Pancreas (tissue), 10 donors: ENCODE measurements around the gene POM121. TPM values are rescaled to one million over a fixed set of nuclear protein-coding genes. Genes with fewer than 3 reads are reported as not detected.
"Not testable (repeated sequence)": the region's sequence is repeated elsewhere in the genome, so short reads cannot be mapped to it uniquely, and the experiment has no call there.

ENCODE experiments used
- ATAC-seq, 4 donors: fragments of 200-7000 bp; cut with Tn5 transposase; one replicate each; pipeline versions ENCODE4 v1.8.0 to v1.9.1; 2020; ENCODE audit warnings: mild to moderate bottlenecking in 4 of 4, moderate library complexity in 4 of 4
- DNase-seq, 6 donors: peaks; one replicate each; pipeline ENCODE4 v3.0.0-alpha.2; 2020
- FAIRE-seq: peaks from 2 replicates; lab custom pipeline; 2012; peaks lifted over from hg19 to GRCh38; lab: Jason Lieb, UNC
- H3K27ac ChIP-seq, 4 donors: fragments of 200-600 bp; sonication (generic); 1 replicate in 3 of 4; 2 replicates in 1 of 4; pipeline versions ENCODE4 v1.5.0 to v1.8.0; 2020
- H3K27me3 ChIP-seq, 4 donors: fragments of 200-600 bp; one replicate each; pipeline ENCODE4 v1.8.0; 2021
- H3K36me3 ChIP-seq, 3 donors: fragments of 200-600 bp; sonication (generic) in 1 of 3; one replicate each; pipeline versions ENCODE4 v1.5.0 to v1.8.0; 2020 to 2021
- H3K4me1 ChIP-seq, 3 donors: fragments of 200-600 bp; one replicate each; pipeline ENCODE4 v1.8.0; 2021
- H3K4me3 ChIP-seq, 4 donors: fragments of 200-600 bp; sonication (generic) in 2 of 4; one replicate each; pipeline versions ENCODE4 v1.5.0 to v1.8.0; 2020 to 2021
- H3K9me3 ChIP-seq, 4 donors: fragments of 200-600 bp; one replicate each; pipeline ENCODE4 v1.8.0; 2021
- WGBS, 2 donors: extraction: QIAGEN DNeasy Blood & Tissue Kit; methylation state at CpG; one replicate each; pipeline ENCODE4 v1.1.7; 2013; 5-methylcytosine and 5-hydroxymethylcytosine counted together
- intact Hi-C, 3 donors: fragments of 100-400 bp; cut with DNase I; formaldehyde crosslinking; loops; one replicate each; pipeline versions ENCODE4 v1.11.1 to v1.14.2; 2022
- polyA plus RNA-seq, 2 donors: library from polyadenylated mRNA; stranded (reverse); fragments of 200-250 nt; gene quantifications; one replicate each; pipeline ENCODE4 v1.2.3, GENCODE V29; 2013
- total RNA-seq, 6 donors: library from RNA; stranded (reverse); fragmentation: NEBNext Ultra II Directional in 4 of 6; extraction: Animal tissue kit (Norgen Biotek cat#: 25700) in 4 of 6; gene quantifications; one replicate each; pipeline versions ENCODE4 v1.2.1 to v1.2.4, GENCODE V29; 2021 to 2023
- donor health status: healthy with polysubstance abuse.
- donor health status: DM: no; HTN: no; CAD: no; lungs with moderate emphysema.
- donor health status: DM: no; HTN: no; CAD: no.
- donor health status: control.
- donor health status: control.
- donor health status: Bipolar disorder and iron deficiency.
- donor health status: DM: yes; HTN: yes; CAD: no.
- donor health status: DM: no; HTN: no; CAD: no.
- donor health status: DM: no; HTN: no; CAD: no.
- donor health status: DM: yes; HTN: yes; CAD: no.

POM121 gene
- total and polyA plus RNA-seq, 8 donors = 11.9 to 19.0 (median 16.2) TPM

DNA sequence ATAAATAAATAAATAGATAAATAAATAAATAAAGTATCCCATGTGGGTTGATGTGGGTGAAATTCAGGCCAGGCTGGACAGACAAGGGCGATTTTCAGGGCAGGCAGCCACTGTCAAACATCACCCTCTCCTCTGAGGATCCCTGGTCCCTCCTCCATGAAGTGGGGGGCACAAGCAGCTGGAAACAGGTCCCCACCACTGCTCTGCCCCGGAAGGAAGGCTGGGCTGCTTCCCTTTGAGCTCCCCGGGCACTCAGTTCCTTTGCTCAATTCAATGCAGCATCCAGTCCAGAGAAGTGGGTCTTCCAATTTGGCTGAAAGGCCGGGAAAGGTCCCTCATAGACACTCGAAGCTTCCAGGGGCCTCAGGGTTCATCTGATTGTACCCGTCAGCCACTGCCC lies 55.5 kb downstream of the POM121 start:
- H3K9me3 ChIP-seq, H3K27me3 ChIP-seq, H3K4me1 ChIP-seq, H3K27ac ChIP-seq, ATAC-seq, H3K4me3 ChIP-seq, FAIRE-seq, intact Hi-C loops, H3K36me3 ChIP-seq: not testable (repeated sequence)
- peak in 1 of 6 donors; percentile 6 for DNase-seq
- WGBS, 2 donors = 84 to 88% methylated on average over 2 of the region's 6 CpGs

DNA sequence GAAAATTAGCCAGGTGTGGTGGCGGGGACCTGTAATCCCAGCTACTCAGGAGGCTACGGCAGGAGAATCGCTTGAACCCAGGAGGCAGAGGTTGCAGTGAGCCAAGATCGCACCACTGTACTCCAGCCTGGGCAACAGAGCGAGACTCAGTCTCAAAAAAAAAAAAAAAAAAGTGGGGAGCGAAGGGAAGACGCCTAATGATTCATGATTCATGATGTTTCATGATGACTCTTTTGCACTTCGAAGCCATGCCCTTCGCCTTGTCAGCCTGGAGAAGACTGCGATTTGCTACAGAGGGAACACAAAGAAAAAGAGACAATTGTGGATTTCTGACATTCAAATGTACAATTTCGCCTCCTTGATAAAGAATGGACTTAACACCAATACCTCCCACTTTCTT lies 57.2 kb downstream of the POM121 start:
- DNase-seq, H3K27ac ChIP-seq, H3K9me3 ChIP-seq, H3K27me3 ChIP-seq, intact Hi-C loops, ATAC-seq, H3K36me3 ChIP-seq, H3K4me3 ChIP-seq, FAIRE-seq, H3K4me1 ChIP-seq: not testable (repeated sequence)
- 100% methylated on average over 1 to 3 of the region's 11 CpGs for WGBS, 2 donors

DNA sequence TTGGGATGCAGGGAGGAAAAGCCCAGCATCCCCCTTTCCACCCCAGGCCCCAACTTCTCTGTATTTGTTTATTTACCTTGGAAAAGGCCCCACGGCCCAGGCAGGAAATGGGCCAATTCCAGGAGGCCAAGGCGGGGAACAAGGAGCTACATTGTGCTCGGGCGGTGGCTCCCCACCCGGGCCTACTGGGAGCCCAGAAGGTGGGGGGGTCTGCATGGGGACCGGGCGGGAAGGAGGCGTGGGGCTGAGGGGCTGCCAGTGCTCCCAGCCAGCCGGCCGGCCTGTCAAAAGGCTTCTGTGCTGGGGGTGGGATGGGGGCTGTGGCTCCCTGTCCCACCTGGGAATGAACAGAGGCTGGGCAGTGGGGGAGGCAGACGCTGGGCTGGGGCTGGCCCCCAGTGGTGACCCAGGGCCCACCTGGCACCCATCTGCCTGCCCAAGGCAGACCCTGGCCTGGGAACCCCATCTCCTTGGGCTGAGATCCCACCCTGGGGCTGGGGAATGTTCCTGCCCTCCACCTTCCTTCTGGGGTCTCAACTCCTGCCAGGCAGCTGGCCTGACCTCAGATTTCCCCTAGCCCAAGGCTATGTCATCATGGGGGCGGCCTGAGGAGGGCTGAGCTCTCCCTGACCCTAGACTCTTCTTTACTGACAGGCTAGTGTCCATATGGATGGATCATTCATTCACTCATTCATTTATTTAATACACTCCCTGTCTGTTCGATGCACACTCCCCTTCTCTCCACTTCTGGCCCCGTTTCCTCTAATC lies 65.4 kb downstream of the POM121 start:
- H3K36me3 ChIP-seq, H3K4me3 ChIP-seq, FAIRE-seq, H3K27ac ChIP-seq, H3K9me3 ChIP-seq, H3K4me1 ChIP-seq, H3K27me3 ChIP-seq, intact Hi-C loops: not testable (repeated sequence)
- WGBS, 2 donors = 27 to 53% methylated on average over 6 to 10 of the region's 14 CpGs
- peak in 5 of 6 donors; percentile 34 to 63 (median 54) for DNase-seq
- peak; percentile 84 to 90 (median 86) for ATAC-seq

DNA sequence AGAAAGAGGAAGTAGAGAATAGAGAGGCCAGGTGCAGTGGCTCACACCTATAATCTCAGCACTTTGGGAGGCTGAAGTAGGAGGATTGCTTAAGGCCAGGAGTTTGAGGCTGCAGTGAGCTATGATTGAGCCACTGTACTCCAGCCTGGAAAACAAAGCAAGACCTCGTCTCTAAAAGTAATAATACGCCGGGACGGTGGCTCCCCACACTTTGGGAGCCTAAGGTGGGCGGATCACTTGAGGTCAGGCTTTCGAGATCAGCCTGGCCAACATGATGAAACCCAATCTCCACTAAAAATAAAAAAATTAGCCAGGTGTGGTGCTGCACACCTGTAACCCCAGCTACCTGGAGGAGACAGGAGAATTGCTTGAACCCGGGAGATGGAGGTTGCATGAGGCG lies 70.6 kb downstream of the POM121 start:
- FAIRE-seq, intact Hi-C loops, H3K36me3 ChIP-seq, ATAC-seq, H3K9me3 ChIP-seq, H3K4me1 ChIP-seq, DNase-seq, H3K27me3 ChIP-seq, H3K4me3 ChIP-seq, H3K27ac ChIP-seq: not testable (repeated sequence)
- WGBS, 2 donors = 97 to 99% methylated on average over 8 of the region's 8 CpGs

DNA sequence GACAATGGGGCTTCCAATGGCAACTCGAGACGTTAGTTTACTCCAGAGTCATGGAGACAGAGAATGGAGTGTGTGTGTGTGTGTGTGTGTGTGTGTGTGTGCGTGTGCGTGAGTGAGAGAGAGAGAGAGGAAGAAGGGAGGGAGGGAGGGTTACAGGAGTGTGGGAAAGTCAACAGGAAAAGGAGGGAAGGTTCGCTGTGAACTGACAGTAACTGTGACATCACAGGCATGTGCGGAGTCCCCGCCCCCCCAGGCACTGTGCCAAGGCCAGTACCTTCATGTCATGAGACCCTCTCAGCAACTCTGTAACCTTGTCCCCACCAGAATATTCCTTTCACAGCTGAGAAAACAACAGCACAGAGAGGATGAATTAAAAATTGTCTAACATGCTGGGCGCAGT lies 72.6 kb downstream of the POM121 start:
- H3K4me1 ChIP-seq, DNase-seq, H3K36me3 ChIP-seq, H3K9me3 ChIP-seq, H3K4me3 ChIP-seq, FAIRE-seq, intact Hi-C loops, H3K27me3 ChIP-seq, H3K27ac ChIP-seq: not testable (repeated sequence)
- peak in 1 of 4 donors; percentile 31 for ATAC-seq
- WGBS, 2 donors = 82 to 94% methylated on average over 2 to 4 of the region's 8 CpGs

DNA sequence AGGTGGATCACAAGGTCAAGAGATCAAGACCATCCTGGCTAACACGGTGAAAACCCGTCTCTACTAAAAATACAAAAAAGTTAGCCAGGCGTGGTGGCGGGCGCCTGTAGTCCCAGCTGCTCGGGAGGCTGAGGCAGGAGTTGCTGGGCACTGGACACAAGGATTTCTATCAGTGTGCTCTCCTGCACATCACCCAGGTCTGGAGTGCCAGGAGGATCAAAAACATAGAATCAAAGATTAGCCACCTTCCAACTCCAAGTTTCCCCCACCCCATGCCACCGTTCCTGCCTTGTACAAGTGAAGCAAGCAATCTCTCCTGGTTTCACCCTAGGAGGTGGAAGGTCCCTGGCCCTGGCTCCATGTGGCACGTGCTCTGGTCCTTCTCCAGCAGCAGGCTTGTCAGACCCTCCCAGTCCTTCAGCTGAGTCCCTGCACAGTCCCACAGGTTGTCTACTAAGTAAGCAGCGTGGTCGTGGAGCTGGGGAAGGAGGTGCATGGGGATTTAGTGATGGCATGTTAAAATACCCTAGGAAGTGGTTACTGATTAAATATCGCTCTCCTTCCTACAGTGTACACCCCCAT lies 73.1 kb downstream of the POM121 start:
- FAIRE-seq, H3K27me3 ChIP-seq, ATAC-seq, DNase-seq, H3K27ac ChIP-seq, H3K4me3 ChIP-seq, H3K4me1 ChIP-seq, H3K9me3 ChIP-seq, intact Hi-C loops, H3K36me3 ChIP-seq: not testable (repeated sequence)
- no CpG with 5 or more reads among the region's 11 CpGs for WGBS, 2 donors

Other genes with a start within 250 kb of the POM121 start
- gene TYW1B, start 96.9 kb upstream of the POM121 start, total RNA-seq = 1 to 10 TPM in 5 of 6 donors, under 1 TPM in 1; 0.92 to 5.7 (median 1.8) TPM
- 1 to 10 TPM; 1.3 to 2.1 TPM for gene TYW1B, start 96.9 kb upstream of the POM121 start, polyA plus RNA-seq
- gene TRIM74, start 44.4 kb downstream of the POM121 start, total RNA-seq = 1 to 10 TPM in 3 of 6 donors, under 1 TPM in 3; 0.15 to 1.4 (median 0.99) TPM
- 1 to 10 TPM; 1.7 to 1.9 TPM for gene TRIM74, start 44.4 kb downstream of the POM121 start, polyA plus RNA-seq
- not detected for gene SPDYE8, start 104.7 kb downstream of the POM121 start, total RNA-seq
- gene SPDYE8, start 104.7 kb downstream of the POM121 start, polyA plus RNA-seq = not detected
- gene SPDYE11, start 132.8 kb downstream of the POM121 start, total RNA-seq = not detected
- gene SPDYE11, start 132.8 kb downstream of the POM121 start, polyA plus RNA-seq = not detected
- not detected for gene SPDYE9, start 160.9 kb downstream of the POM121 start, total RNA-seq
- not detected for gene SPDYE9, start 160.9 kb downstream of the POM121 start, polyA plus RNA-seq